ENCODE measurements around the gene BMP6. TPM values are rescaled to one million over a fixed set of nuclear protein-coding genes. Genes with fewer than 3 reads are reported as not detected.

Gene BMP6
- total and polyA plus RNA-seq, 10 of the 15 experiments (the other 5 are each of a cell fraction or from before 2014, with no cell fraction given) = 0.02 to 0.15 (median 0.05) TPM; not detected in 5

GRCh38 chr6:7701212-7701834, 24.6 kb upstream of the BMP6 start:
- TF ChIP-seq SUPT20H (IDR thresholded peaks at IDR 0.05; ENCODE audit: borderline replicate concordance, control insufficient read depth, low read depth, low read length) = no peak
- no peak for TF ChIP-seq HSF1 (IDR thresholded peaks at IDR 0.05; ENCODE audit: low read depth, low read length)
- no peak for TF ChIP-seq FOXM1 (IDR thresholded peaks at IDR 0.05; ENCODE audit: low read depth, low read length)
- TF ChIP-seq KAT2A (conservative IDR thresholded peaks at IDR 0.05; ENCODE audit: control insufficient read depth, low read depth, low read length) = no peak
- no peak for TF ChIP-seq RAD21 (IDR thresholded peaks at IDR 0.05; ENCODE audit: insufficient read depth, low read depth, low read length)
- no peak for TF ChIP-seq SRF (IDR thresholded peaks at IDR 0.05; ENCODE audit: low read depth in 2 of 2, low read length in 2 of 2)
- TF ChIP-seq ZNF687 (IDR thresholded peaks at IDR 0.05) = no peak
- TF ChIP-seq, protein P1, sequence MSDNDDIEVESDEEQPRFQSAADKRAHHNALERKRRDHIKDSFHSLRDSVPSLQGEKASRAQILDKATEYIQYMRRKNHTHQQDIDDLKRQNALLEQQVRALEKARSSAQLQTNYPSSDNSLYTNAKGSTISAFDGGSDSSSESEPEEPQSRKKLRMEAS (IDR thresholded peaks at IDR 0.05; ENCODE audit: low read depth, low read length) = no peak
- no peak for TF ChIP-seq EGR1 (IDR thresholded peaks at IDR 0.05; ENCODE audit: borderline replicate concordance in 1 of 2, low read depth in 2 of 2, low read length in 2 of 2)
- TF ChIP-seq CBFB (IDR thresholded peaks at IDR 0.05; ENCODE audit: low read depth) = no peak
- TF ChIP-seq SREBF2 (IDR thresholded peaks at IDR 0.05; ENCODE audit: low read length) = no peak
- TF ChIP-seq ATF7 (IDR thresholded peaks at IDR 0.05; ENCODE audit: low read depth) = no peak
- no peak for TF ChIP-seq MEF2A (IDR thresholded peaks at IDR 0.05; ENCODE audit: insufficient read depth, low read depth, low read length)
- Histone ChIP-seq H2AFZ (ENCODE audit: control insufficient read depth, low read depth, low read length) (no peak overlapping the region), H3K27me3 (replicated peaks in 1 of 2; ENCODE audit: control insufficient read depth in 2 of 2, insufficient read depth in 2 of 2, low read length in 1 of 2) (peaks cover 0 to under 1% of the 10 kb centered on the region in 2 experiments; a peak in 3 of 4 replicates), H3K4me1 (ENCODE audit: control insufficient read depth, insufficient read depth, low read length) (no peaks in the 10 kb centered on the region), H3K27ac (ENCODE audit: control insufficient read depth, insufficient read depth) (no peak overlapping the region), H3K9ac (ENCODE audit: control insufficient read depth, insufficient read depth, low read length) (no peak overlapping the region), H3K36me3 (ENCODE audit: control insufficient read depth in 2 of 2, insufficient read depth in 2 of 2, low read length in 1 of 2) (no peaks in the 10 kb centered on the region), H3K4me3 (no peak overlapping the region), H4K20me1 (ENCODE audit: control insufficient read depth, insufficient read depth) (no peaks in the 10 kb centered on the region), H3K4me2 (ENCODE audit: control insufficient read depth, insufficient read depth) (no peak overlapping the region), H3K79me2 (ENCODE audit: control insufficient read depth, insufficient read depth, low read length) (no peaks in the 10 kb centered on the region), H3K9me3 (replicated peaks; ENCODE audit: control insufficient read depth, insufficient read depth, low read length) (no peaks in the 10 kb centered on the region)
- ATAC-seq (no peak), DNase-seq (ENCODE audit: low read depth, low spot score) (no peak), FAIRE-seq (no peak)
- intact Hi-C loops (cut with micrococcal nuclease; ENCODE audit: unreplicated experiment) (no loop called here), in situ Hi-C loops (cut with MboI) (no loop called here)
- ChIA-PET CTCF (interaction anchor here (1.6 kb wide), 1 partner anchor 21 kb away, joined by 5 read pairs; no protein-coding TSS in a partner anchor), SMC1A (ENCODE audit: uncharacterized antibody, unreplicated experiment) (no interaction called here), RAD21 (ENCODE audit: unreplicated experiment) (no interaction called here), POLR2A (no interaction called here)
- no TSS peak for BruUV-seq (replicated peaks)
- WGBS (ENCODE audit: insufficient coverage, insufficient replicate concordance, low lambda C conversion rate, missing lambda C conversion rate) = 5% methylated on average over 5 of the region's 5 CpGs
